Stimulated activated CD4-positive, alpha-beta T cell treated with anti-CD3 and anti-CD28 coated beads, Interleukin-12 subunit alpha, Interleukin-12 subunit beta, amount 100 ng/mL, for 4 hours (primary cell): ENCODE measurements around the gene PRAF2.

Experiments used
- DNase-seq: peaks from one replicate; pipeline ENCODE4 v3.0.0-alpha.2; 2020

PRAF2 gene, protein sequence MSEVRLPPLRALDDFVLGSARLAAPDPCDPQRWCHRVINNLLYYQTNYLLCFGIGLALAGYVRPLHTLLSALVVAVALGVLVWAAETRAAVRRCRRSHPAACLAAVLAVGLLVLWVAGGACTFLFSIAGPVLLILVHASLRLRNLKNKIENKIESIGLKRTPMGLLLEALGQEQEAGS

DNA sequence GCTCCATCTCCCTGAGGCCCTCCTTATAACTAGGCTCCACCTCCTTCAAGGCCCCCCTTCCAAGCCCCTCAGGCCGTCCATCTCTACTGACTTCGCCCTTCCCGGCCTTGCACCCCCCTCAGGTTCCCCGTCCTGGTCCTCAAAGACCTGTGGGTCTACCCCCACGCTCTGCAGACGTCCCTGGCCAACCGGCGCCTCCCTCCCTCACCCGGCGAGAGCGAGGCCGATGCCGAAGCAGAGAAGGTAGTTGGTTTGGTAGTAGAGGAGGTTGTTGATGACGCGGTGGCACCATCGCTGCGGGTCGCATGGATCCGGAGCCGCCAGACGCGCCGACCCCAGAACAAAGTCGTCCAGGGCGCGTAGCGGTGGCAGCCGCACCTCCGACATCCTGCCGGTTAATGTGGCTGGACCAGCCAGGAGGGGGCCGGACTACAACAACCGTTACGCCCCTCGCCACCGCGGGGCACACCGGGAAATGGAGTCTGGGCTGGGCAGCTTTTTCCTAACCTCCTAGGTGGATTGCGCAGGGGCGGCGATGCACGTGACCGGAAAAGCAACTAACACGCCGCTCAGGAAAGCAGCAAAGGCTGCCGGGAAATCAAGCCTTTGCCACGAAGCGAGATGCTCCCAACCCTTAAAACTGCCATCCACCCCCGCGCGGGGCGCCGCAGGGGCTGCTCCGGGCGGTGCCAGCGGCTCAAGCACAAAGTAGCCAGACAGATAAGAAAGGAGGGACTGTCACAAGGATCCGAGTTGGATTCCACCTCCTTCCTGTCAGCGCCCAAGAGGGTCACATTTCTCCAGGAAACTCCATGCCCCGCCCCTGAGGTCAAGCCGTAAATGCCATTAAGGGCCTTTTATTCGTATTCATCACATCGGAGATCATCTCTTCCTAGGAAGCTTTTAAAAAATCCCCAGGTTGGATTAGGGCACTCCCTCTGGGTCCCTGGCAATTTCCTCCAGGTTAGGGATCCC lies at the start of gene PRAF2:
TSS of gene PRAF2 (minus strand) at position 402 of the 975 bp plus-strand sequence. CDS start at position 387, 15 bp downstream.
- DNase-seq = peak; percentile 82

DNA sequence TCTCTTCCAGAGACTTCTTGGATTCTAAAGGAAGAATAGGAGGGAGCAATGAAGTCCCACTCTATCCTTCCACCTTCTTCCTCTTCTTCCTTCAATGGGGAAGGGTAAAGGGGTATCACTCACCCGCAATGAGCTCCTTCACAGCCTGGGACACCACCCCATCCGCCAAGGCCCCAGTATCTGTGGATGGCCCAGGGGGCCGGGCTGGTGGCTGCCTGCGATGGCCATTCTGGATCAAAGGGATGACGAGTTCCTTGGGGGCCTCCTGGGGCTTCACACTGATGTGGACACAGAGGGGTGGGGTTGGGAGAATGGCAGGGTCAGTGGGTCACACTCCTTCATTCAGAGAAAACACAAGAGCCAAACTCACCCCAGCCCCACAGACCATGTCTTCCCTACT lies 48.7 kb upstream of the PRAF2 start:
- no peak for DNase-seq

DNA sequence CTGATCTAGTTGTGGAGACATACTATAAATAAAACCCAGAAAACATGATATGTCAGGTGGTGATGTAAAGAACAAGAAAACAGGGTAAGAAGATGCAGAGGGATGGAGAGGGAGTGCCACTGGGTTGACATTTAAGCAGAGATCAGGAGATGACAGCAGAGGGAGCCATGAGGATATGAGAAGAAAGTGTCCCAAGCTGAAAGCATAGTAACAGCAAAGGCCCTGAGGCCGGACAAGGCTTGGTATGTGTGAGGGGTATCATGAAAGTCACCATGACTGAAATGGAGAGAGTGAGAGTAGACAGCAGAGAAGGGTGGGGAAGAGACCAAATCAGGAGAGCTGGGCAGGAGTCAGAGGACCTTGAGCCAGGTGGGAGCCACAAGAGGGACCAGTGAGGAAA lies 46.3 kb upstream of the PRAF2 start:
- no peak for DNase-seq

DNA sequence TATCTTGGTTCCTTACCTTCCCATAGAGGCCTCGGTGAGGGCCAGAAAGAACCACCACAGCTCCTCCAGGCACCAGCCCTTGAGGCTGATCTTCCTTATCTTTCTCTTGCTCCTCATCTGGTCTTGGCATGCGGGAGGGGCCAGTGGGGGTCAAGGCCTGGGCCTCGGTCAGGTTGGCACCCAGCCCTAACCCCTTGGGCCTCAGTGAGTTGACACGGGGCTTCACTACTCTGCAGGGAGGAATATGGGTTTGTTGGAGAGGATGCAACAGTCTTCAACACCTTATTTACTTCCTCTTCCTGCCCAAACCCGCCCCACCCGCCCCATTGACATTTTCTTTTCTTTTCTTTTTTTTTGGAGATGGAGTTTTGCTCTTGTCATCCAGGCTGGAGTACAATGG lies 43.8 kb upstream of the PRAF2 start:
- no peak for DNase-seq

DNA sequence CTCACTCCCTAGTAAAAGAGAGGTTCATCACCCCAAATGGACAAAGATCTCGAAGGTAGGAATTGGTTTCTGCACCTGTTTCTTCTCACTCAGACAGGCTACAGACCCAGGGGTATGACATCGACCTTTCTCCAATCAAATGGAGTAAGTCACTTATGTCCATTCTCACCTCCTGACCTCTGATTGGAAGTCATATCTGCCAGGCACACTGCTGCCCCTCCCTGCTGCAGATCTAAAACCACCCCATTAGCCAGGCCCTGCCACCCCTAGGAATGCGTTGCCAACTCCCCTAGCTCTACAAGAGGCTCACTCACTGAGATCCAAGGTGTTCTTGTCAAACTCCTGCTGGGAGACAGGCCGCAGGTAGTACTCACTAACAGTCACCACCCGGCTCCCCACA lies 42.9 kb upstream of the PRAF2 start:
- DNase-seq = no peak

DNA sequence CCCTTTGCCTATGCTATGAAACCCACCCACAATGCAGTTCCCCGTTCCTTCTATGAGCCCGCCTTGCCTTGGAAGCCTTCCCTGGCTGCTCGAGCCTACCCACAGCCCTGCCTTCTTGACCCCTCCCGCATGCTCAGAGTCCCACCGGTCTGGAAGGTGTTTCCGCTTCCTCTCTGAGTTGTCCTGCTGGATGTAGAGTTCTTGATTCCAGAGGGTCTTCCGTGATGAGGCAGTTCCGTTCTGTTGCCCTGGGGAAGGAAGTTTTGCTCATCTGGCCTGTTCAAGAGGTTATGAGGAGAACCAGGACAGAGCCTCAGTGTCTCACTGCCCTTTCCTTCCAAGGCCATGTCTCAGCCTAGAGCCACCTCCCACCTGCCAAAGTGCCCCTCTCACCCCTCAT lies 42.3 kb upstream of the PRAF2 start:
- DNase-seq = no peak

DNA sequence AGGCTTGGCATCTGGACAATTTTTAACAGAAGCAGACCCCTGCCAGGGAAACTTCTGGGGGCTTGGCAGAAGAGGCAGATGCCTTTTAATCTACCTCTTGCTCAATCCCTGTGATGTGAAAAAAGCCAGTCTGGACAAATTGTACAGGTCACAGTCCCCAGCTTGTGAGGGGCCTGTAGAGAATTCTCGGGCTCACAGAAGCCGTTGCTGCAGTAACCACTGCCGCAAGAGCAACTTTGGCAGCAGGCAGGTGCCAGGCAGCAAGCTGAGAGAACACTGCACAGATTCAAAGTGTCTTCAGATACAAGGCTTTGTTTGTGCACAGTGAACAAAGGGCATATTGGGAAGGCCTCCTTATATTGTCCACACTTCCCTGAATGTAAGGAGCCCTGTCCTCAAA lies 38.0 kb upstream of the PRAF2 start:
- DNase-seq = no peak

DNA sequence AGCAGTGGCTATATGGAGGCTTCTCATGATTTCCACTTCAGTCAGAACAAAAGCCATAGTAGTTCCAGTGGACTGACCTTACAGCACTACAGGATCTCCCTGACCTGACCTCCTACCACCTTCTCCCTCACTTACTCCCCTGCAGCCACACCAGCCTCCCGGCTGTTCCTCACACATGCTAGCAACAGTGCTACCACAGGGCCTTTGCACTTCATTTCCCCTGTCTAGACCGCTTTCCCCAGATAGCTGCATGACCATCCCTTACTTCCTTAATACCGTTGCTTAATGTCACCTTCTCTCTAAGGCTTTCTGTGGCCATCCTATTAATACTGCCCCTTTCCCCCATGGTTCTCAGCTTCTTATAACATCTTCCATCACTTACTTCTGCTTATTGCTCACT lies 36.6 kb upstream of the PRAF2 start:
- no peak for DNase-seq

DNA sequence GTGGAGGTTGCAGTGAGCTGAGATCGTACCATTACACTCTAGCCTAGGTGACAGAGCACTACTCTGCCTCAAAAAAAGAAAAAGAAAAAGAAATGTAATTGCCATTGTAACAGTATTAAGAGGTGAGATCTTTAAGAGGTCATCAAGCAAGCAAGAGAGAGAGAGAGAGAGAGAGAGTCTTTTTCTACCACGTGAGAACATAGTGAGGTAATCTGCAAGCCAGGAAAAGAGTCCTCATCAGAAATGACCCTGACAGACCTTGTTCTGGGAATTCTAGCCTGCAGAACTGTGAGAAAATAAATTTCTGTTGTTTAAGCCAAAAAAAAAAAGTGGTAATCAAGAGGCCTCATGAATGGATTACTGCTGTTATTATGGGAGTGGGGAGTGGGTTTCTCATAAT lies 34.8 kb upstream of the PRAF2 start:
- DNase-seq = no peak

DNA sequence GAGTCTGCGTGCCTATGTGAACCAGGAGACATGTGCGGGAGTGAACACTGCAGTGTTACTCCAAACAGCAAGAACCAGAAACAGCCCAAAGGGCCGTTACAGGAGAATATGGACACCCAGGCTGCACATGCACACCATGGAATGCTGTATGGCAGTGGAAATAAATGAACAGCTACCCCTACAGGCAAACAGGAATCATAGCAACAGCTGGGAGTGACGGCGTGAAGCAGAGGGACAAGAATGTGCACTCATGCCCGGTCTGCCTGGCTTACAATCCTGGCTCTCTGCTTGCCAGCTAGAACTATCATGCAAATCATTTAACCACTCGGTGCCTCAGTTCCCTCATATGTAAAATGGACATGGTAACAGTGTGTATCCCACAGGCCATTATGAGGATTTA lies 33.1 kb upstream of the PRAF2 start:
- DNase-seq = no peak

DNA sequence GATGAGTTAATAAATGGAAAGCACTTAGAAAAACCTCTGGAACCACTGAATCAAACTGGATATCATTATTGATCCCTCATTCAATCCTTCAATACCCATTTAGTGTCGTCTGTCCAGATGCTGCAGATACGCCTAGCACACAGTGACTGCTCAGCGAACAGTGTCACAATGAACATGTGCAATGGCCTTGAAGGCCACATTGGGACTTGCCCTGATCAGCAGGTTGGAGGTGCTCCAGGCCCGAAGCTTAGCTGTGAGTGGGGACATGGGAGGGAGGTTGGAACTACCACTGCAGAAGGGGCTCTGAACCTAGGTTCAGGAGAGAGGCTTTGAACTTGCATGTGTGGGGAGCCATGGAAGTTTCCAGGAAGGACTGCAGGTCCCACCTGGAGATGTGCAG lies 32.5 kb upstream of the PRAF2 start:
- DNase-seq = no peak

DNA sequence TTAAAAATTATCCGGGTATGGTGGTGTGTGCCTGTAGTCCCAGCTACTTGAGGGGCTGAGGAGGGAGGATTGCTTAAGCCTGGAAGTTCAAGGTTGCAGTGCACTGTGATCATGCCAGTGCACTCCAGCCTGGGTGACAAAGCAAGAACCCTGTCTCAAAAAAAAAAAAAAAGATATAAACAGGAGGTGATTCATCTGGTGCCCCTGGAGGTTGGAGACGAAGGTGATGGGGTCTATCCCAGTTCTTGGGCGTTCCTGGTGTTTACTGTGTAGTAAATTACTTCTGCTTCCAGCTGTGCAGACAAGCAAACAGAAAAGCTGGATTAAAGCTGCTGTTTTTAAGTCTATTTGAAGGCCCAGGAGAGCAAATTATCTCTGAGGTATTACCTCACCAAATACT lies 29.8 kb upstream of the PRAF2 start:
- DNase-seq = no peak

DNA sequence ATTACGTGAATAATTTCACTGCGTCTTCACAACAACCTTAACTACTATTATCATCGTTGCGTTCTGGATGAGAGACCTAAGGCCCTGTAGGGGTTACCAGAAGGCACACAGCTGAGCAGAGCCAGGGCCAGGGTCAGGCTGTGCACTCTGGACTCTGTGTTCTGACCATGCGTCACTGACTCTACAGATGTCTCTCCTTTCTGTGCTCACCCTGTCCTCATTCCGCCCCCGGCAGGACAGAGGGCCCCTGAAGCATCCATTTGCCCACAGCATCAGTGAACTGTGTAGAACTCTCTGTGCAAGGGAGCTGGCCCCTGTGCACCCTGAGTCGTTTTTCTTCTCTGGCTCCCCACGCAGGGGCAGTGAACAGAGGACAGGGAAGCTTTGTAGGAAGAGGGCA lies 28.4 kb upstream of the PRAF2 start:
- DNase-seq = no peak

DNA sequence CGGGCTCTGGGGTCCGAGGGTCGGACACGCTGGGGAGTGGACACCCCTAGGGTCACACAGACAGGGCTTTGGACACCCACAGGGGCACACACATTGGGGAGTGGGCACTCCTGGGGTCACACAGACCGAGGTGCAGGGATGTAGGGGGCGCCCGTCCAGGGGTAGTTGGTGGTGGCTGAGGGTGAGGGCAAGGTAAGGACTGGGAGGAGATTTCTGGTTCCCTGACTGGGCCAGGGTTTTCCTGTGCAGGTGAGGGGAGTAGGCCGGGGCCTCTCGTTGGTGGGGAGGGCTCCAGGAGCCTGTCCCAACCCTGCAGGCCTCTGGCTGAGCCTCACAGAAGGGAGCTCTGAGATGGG lies 27.8 kb upstream of the PRAF2 start:
- no peak for DNase-seq

DNA sequence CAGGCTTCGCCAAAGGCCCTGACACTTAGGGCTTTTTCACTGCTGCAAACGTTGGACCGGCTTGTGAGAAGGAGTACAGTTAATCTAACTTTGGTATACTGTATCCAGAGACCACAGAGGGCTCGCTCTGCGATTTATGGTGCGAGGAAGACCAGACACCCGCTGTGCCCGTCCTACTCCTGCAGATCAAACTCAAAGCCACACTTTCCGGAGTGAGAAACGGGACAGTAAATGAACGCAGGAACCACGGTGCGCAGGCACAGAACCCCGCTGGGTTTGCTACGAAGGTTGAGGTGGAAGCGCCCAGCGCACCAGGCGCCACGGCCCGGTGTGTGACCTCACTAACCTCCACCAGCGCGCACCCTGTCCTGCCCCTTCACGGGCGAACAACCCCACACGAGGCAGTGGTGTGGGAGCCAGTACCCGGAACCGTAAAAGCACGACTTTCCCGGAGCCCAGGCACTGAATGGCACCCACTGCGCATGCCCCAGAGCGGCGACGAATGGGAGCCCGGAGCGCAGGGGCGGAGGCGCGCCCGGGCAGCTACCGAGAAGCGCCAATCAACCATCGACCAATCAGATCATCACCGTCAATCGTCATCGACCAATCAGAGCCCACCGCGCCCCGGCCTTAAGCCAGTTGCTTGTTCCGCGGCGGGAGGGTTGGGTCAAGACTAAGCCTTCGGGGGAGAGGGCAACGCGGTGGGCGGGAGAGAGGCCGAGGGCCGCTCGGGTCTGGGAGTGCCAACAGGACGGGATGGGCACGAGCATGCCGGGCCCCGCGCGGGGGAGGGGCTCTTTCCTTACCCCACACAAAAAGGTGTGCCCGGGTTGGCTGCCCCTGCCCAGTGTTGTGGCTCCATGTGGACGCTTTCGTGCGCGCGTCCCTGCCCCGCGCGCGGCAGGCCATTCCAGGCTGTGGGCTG lies 27.2 kb upstream of the PRAF2 start:
- peak; percentile 80 for DNase-seq

DNA sequence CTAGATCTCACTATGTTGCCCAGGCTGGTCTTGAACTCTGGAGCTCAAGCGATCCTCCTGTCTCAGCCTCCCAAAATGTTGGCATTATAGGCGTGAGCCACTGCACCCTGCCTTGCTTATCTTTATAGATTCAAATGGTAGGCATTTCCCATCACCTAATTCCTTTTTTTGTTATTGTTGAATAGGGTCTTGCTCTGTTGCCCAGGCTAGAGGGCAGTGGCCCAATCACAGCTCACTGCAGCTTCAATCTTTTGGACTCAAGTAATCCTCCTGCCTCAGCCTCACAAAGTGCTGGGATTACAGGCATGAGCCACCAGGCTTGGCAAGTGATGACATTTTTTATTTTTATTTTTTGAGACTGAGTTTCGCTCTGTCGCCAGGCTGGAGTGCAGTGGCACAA lies 22.6 kb upstream of the PRAF2 start:
- no peak for DNase-seq

DNA sequence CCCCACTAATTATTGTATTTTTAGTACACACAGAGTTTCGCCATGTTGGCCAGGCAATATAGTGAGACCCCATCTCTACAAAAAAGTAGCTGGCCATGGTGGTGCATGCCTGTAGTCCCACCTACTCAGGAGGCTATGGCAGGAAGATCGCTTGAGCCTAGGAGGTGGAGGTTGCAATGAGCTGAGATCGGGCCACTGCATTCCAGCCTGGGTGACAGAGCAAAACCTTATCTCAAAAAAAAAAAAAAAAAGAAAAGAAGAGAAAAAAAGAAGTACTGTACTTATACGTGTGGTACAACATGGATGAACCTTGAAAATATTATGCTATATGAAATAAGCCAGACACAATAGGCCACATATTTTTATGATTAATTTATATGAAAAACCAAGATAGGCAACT lies 15.8 kb upstream of the PRAF2 start:
- no peak for DNase-seq

DNA sequence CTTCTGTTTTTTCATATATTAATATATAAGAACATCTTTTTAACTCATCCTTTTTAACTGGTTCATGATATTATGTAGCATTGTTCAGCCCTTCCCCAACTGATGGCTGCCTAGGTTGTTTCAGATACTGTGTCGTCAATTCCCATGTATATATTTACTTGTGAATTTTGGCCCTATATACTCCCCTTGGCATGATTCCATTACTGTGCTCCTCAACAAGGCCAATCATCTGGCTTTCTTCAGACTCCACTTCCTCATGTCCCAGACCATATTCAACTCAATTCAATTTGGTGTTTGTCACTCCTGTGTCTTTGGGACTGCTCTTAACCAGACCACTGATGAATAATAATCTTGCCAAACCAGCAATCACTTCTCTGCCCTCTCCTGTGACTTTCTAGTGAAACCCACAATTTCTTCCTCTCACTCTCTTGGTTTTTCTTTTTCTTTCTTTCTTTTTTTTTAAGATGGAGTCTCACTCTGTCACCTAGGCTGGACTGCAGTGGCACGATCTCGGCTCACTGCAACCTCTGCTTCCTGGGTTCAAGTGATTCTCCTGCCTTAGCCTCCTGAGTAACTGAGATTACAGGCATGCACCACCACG lies 8.6 kb upstream of the PRAF2 start:
- DNase-seq = no peak

DNA sequence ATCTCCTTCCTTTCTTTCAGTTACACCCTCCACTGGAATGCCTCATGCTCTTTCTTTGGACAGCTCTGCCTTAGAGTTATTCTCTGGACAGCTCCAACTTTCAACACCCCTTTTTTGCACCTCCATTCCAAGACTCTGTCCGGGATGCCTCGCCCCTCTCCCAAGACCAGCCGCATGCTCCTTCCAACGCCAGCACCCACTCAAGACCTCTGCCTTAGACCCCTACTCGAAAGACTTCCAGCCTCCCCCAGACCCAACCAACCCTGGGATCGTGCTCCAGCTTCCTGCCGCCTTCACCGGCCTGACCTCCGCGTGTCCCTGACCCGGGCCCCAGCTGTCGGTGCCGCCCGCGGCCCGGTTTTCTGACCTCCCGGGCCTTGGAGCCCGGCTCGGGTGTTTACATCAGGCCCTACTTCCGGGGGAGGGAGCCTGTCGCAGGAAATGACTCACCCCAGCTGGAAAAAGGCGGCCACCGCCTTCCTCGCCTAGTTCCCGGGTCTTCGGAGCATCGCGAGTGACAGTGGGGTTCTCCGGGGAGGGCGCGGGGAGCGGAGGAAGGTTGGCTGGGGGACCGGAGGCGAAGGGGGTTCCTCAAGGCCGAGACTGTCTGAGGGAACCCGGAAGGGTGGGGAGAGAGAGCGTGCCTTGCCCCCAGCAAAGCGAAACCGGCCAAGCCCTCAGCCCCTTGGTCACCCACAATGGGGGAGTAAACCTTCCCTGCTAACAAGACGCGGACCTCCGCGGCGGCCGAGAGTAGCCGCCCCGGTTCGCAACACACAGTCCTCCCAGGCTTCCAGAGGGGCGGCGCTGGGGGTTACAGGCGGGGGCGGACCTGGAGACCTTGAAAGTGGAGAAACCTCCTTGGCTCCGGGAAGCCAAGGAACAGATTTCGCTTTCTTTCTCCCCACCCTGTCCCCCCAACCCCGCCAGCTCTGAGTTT lies 6.0 kb upstream of the PRAF2 start, which contains the start of gene WDR45:
TSS of gene WDR45 (minus strand) at position 399 of the 940 bp plus-strand sequence. CDS start 1,792 bp downstream, outside the sequence.
- peak; percentile 52 for DNase-seq

DNA sequence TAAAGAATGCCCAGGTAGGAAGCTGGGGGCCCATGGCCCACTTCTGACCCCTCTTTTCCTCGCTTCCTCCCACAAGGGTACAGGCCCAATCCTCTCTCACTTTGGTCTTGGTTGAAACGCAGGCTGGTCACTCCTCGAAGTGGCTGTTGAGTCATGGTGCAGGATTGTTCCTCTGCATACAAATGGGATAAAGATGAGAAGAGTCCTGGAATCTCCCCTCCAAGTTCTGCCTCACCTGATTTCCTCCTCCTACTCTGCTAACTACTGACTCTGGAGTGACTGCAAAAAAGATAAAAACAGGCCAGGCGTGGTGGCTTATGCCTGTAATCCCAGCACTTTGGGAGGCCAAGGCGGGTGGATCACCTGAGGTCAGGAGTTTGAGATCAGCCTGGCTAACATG lies 4.1 kb upstream of the PRAF2 start:
- DNase-seq = no peak

DNA sequence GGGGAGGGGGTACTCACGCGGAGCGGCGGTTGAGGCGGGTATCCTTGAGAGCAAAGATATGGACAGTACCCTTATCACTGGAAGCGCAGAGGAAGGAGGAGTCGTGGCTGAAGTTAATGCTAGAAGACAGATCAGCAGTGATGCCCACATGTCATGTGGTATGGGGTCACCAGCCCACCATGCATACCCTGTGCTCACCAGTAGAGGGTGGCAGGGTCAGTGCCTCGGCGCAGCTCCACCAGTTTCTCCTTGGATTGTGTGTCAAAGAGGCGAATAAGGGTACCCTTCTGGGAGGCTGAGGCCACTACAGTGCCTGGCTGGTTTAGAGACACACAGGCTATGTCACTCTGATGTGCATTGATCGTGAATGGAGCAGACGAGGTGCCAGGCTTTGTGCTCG lies 1.5 kb upstream of the PRAF2 start:
- DNase-seq = no peak

DNA sequence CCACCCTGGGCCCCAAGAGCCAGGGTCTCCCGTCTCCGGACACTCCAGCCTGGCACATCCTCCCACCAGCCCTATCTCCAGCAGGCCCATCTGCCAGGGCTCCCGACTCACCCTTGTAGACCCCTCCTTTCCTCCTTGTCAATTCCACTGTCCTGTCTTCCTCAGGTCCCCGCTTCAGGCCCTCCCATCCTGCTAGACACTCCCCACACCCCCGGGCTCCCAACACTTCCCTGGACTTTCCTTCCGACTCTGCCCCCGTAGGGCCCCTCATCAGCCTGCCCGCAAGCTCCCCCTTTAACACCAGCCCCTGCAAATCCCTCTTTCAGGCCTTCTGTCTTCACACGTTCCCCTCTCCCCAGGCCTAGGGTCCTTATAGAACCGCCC lies 1.1 kb downstream of the PRAF2 start:
- no peak for DNase-seq
